ENCODE data around the gene ARID5B.

The ARID5B gene

GRCh38 chr10:62099299-62099698 is 197.8 kb downstream of the ARID5B start (continued):
- TF ChIP-seq ZNF704 (tag by site-specific recombination; IDR thresholded peaks at IDR 0.05) (no peak), ZNF354C (tag by site-specific recombination; IDR thresholded peaks at IDR 0.05; ENCODE audit: borderline replicate concordance, low read depth) (no peak), MEIS1 (CRISPR knock-in tag; IDR thresholded peaks at IDR 0.05; ENCODE audit: borderline replicate concordance) (no peak), ZBTB11 (tag by site-specific recombination; conservative IDR thresholded peaks at IDR 0.05; ENCODE audit: low read depth) (no peak), FEZF1 (tag by site-specific recombination; IDR thresholded peaks at IDR 0.05) (no peak)

GRCh38 chr10:62103857-62104256 is 202.4 kb downstream of the ARID5B start:
- Histone ChIP-seq H3K4me1 (ENCODE audit: control insufficient read depth, insufficient read depth, low read length) (no peaks in the 10 kb centered on the region), H3K9me3 (ENCODE audit: control insufficient read depth, insufficient read depth, low read depth, low read length) (no peaks in the 10 kb centered on the region), H3K4me3 (ENCODE audit: low read depth, low read length) (no peak overlapping the region), H3K27ac (ENCODE audit: extremely low read depth, low read depth, low read length) (no peak overlapping the region), H3K36me3 (ENCODE audit: control insufficient read depth in 2 of 2, insufficient read depth in 1 of 2, low read length in 2 of 2) (no peaks in the 10 kb centered on the region)
- ChIA-PET POLR2A (no interaction called here), CTCF (no interaction called here)
- TF ChIP-seq ZXDB (tag by site-specific recombination; IDR thresholded peaks at IDR 0.05) (no peak), KLF10 (tag by site-specific recombination; IDR thresholded peaks at IDR 0.05) (no peak), PRDM10 (tag by site-specific recombination; IDR thresholded peaks at IDR 0.05) (no peak), ZBTB11 (tag by site-specific recombination; conservative IDR thresholded peaks at IDR 0.05; ENCODE audit: low read depth) (no peak)

- POLR2A ChIA-PET, result no interaction called here
- no peak overlapping the region for H3K27ac ChIP-seq (ENCODE audit: extremely low read depth, low read depth, low read length)
- no peak overlapping the region for H3K4me3 ChIP-seq (ENCODE audit: low read depth, low read length)
- no peaks in the 10 kb centered on the region for H3K4me1 ChIP-seq (ENCODE audit: control insufficient read depth, insufficient read depth, low read length)
- H3K9me3 ChIP-seq (ENCODE audit: control insufficient read depth, insufficient read depth, low read depth, low read length), result no peaks in the 10 kb centered on the region
- CTCF ChIA-PET, result interaction anchor here (0.6 to 1.2 kb wide), 5 partner anchors 67 to 1039 kb away, joined by 3 to 5 read pairs (median 3); no protein-coding TSS in a partner anchor
- H3K36me3 ChIP-seq (ENCODE audit: control insufficient read depth in 2 of 2, insufficient read depth in 1 of 2, low read length in 2 of 2), result no peaks in the 10 kb centered on the region
- TF ChIP-seq PRDM10 (tag by site-specific recombination; IDR thresholded peaks at IDR 0.05) (peak; percentile 60), REST (tag by site-specific recombination; IDR thresholded peaks at IDR 0.05) (no peak), GLI4 (tag by site-specific recombination; IDR thresholded peaks at IDR 0.05) (no peak), ZXDB (tag by site-specific recombination; IDR thresholded peaks at IDR 0.05) (no peak)
Measured at GRCh38 chr10:62106929-62107519, 205.5 kb downstream of the ARID5B start.

Measured in HEK293 (cell line).